DMS 273 (cell line): Measurements from ENCODE around the gene NETO2.
"Not testable (repeated sequence)": the region's sequence is repeated elsewhere in the genome, so short reads cannot be mapped to it uniquely, and the experiment has no call there.

Source experiments
- DNase-seq: peaks from one replicate; lab custom pipeline; 2025; ENCODE audit not compliant: unreplicated experiment; lab: John Stamatoyannopoulos, UW

Gene NETO2

DNA sequence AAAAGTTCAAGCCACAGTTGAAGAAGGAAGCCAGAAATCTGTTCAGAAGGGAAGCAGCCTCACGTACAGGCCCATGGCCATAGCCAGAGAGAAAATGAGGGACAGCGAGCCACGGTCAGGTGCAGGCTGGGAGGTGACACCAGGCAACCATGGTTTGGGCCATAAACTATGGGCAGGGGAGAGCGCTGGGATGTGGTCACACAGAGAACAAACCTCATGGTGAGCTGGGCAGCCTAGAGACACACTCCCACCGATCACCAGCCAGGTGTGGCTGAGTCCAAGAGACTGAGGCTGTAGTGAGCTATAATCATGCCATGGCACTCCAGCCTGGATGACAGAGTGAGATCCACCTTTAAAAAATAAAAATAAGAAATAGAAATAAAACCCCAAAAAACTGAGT, 76.5 kb downstream of the NETO2 start:
- no peak for DNase-seq

DNA sequence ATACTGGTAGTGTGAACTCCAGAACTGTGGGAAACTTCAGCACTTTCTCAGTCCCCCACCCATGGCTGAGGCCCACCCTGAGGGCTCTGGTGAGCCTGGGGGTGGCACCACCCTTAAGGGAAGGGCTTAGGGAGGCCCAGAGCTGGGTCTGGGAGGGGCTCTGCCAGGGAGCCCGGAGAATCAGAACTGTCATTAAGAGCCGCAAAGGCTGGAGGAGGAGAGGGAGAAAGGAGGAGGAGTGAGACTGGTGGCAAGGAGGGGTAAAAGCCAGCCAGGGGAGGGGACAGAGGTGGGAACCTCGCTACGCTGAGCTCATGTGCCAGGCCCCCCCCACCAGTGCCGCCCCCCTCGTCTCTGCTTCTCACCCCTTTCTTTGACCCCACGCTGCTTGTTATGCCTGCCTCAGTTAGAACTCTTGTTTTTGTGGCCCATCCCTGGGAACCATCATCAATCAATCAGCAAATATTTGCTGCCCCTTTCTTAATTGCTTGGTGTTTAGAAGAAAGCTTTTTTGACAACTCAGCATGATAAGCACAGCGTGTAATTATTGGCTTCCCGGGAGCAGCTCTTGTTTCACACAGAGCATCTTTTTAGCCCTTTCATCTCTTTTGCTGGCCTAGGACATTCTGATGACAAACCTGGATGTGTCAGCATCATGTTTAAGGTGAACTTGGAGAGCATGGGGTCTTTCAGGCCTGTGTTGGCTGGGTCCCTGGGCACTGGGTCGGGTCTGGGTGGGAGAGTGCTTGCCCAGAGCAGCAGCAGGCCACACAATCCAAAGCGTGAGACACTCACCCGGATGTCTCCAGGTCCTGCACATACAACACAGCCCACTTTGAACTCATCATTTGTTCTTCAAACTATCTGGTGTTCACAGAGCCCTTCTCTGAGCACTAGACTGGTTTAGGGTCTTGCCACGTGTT, 77.7 kb downstream of the NETO2 start:
- DNase-seq, result no peak

DNA sequence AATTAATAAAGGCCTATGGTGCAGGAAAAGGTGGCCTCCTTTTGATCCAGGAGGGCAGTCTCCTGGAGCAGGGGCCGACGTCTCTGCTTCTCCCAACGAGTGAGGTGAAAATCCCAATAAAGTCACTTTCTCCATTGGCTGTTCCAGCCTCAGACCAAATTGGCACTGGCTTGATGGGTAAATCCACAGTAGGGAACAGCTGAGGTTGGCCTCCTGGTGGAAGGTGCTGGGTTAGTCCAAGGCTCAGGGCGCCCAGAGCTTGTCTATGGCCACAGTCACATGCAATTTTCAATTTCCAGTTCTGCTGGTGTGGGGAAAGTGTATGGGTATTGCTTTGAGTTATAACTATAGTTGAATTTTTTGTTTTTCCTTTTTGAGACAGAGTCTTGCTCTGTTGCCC, 79.0 kb downstream of the NETO2 start:
- DNase-seq, result no peak

DNA sequence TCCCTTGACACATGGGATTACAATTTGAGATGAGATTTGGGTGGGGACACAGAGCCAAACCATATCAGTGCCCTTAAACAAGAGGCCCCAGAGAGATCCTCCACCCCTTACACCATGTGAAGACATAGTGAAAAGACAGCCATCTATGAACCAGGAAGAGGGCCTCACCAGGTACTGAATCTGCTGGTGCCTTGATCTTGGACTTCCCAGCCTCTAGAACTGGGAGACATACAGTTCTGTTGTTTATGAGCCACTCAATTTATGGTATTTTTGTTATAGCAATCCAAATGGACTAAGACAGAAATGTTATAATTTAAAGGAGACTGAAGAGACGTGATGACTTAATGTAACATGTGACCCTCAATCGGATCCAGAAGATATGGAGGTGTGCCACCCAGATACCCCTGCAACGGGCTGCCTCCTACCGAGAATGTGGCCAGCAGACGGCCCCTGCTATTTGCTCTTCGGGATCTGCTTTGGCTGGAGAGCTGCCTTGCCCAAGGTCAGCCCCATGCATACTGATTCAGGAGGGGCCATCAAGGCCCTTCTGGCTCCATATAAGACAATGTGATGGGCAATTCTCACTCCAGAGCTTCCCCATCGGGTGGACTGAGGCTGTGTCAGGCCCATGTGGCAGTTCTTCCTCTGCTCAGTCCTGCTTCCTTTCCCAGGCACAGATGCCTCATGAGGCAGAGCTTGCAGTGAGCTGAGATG, 80.6 kb downstream of the NETO2 start:
- no peak for DNase-seq

DNA sequence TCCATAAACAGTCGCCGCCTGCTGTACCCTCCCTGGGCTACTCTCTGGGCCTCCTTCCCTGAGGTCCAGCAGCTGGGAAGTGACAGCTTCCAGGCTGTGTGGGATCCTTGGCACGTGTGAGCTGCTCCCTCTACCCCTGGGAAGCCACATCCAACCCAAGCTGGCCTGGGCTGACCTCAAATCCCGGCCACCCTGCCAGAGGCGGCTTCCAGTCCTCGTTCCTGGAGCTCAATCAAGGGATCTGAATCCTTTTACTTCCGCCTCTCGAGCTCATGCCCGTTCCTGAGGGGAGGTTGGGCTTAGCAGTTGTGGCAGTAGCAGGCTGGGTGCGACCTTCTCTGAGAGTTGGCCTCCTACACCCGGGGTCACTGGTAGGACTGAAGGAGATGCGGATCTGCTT, 82.5 kb downstream of the NETO2 start:
- no peak for DNase-seq

DNA sequence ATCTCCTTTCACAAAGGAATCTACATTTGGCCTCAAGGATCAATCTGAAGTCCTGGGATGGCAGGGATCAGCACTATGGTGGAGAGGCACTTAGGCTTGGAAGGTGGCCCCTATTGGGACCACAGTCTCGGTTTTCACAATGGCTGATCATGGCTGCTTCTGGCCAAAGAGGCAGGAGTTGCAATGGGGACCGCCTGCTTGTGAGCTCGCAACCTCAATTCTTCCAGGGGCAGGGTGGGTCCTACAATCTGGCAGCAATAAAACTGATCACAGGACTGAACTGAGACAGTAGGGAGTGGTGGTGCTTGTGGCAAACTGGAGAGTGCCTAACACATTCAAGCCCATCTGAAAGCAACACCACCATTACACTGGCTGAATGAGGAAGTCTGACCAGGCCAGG, 83.1 kb downstream of the NETO2 start:
- no peak for DNase-seq

DNA sequence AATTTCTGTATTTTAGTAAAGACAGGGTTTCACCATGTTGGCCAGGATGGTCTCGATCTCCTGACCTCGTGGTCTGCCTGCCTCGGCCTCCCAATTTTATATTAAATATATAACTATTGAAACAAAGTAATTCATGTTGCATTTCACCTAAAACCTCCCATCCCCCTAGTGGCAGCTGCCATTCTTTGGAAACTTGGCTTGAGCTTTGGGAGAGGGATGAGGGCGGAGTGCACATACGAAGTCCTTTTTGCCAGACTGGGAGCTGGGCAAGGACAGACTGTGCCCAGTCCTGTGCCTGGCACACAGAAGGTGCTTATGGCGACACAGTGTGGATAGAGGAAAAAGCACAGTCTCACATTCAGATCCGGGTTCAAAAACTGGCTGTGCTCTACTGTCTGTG, 83.8 kb downstream of the NETO2 start:
- no peak for DNase-seq

DNA sequence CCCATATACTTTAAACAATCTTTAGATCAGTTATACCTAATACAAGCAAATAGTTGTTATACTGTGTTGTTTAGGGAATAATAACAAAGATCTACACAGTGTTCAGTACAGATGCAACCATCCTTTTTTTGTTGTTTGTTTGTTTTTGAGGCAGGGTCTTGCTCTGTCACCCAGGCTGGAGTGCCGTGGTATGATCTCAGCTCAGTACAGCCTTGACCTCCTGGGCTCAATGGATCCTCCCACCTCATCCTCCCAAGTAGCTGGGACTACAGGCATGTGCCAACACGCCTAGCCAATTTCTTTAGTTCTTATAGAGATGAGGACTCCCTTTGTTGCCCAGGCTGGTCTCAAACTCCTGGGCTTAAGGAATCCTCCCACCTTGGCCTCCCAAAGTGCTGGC, 84.6 kb downstream of the NETO2 start:
- not testable (repeated sequence) for DNase-seq

DNA sequence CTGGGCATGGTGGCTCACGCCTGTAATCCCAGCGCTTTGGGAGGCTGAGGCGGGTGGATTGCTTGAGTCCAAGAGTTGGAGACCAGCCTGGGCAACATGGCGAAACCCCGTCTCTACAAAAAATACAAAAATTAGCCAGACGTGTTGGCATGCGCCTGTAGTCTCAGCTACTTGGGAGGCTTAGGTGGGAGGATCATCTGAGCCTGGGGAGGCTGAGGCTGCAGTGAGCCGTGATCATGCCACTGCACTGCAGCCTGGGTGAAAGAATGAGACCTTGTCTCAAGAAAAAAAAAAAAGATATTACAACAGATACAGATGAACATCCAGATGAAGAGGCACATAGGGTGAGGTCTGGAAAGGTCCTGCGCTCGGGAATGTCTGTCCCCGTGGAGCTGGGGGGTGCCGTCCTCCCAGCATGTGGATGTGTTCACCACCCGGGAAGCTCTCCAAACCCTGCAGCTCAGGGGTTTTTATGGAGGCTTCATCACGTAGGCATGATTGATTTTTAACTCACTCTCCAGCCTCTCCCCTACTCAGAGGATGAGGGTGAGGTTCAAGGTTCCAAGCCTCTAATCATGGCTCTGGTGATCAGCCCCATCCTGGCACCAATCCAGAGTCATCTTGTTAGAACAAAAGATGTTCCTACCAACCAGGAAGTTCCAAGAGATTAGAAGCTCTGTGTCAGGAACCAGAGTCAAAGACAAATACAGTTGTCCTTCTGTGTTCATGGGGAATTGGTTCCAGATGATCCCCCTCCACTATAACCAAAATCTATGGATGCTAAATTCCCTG, 85.3 kb downstream of the NETO2 start:
- DNase-seq, result no peak

DNA sequence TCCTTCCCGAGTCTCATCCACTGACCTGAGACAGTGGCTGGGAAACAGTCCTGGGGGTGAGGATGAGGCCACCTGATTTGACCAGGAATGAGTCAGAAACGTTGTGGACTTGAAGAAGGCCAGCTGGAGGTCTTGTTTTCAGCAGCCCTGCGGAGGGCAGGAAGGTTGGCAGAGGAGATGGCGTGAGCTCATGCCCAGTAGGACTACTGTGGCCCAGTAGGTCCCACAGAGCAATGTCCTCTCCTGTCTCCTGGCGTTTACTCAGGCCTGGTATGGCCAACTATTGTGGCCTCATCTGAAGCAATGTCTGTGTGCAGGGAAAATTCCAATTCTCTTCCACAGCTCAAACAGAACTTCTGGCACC, 86.1 kb downstream of the NETO2 start:
- DNase-seq, result no peak

DNA sequence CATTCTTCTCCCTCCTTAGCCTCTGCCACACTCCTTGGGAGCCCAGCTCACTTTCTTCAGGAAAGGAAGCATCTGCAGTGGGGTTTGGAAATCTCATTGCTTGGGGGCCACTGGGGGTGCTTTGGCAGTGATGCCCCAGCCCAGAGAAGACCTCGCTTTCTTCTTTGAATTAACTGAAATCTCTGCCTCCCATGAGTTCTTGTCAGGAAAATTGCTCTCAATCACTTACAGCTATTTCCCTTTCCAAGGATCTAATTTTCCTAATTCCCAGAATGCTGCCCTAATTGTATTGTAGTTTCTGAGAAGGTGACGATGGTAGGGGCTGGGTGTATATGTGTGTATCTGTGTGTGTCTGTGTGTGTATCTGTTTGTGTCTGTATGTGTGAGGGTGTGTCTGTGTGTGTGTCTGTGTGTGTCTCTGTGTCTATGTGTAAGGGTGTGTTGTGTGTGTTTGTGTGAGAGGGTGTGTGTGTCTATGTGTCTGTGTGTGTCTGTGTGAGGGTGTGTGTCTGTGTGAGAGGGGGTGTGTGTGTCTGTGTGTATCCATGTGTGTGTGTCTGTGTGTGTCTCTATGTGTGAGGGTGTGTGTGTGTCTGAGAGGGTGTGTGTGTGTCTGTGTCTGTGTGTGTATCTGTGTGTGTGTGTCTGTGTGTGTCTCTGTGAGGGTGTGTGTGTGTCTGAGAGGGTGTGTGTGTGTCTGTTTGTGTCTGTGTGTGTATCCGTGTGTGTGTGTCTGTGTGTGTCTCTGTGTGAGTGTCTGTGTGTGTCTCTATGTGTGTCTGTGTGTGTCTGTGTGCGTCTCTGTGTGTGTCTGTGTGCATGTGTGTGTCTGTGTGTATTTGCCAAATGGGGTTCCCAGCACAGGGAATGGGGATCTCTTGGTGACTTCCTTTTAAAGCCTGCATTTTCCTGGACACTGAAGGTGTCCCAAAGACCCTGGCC, 86.8 kb downstream of the NETO2 start:
- no peak for DNase-seq

DNA sequence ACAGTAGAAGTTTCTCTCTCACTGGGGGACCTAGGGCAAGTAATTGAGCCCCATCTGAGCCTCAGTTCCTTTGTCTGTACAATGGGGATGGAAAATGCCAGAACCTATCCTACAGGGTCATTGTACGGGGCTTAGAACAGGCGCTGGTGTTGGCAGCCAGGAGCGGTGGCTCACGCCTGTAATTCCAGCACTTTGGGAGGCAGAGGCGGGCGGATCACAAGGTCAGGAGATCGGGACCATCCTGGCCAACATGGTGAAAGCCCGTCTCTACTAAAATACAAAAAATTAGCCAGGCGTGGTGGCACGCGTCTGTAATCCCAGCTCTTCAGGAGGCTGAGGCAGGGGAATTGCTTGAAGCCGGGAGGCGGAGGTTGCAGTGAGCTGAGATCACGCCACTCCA, 87.7 kb downstream of the NETO2 start:
- not testable (repeated sequence) for DNase-seq

DNA sequence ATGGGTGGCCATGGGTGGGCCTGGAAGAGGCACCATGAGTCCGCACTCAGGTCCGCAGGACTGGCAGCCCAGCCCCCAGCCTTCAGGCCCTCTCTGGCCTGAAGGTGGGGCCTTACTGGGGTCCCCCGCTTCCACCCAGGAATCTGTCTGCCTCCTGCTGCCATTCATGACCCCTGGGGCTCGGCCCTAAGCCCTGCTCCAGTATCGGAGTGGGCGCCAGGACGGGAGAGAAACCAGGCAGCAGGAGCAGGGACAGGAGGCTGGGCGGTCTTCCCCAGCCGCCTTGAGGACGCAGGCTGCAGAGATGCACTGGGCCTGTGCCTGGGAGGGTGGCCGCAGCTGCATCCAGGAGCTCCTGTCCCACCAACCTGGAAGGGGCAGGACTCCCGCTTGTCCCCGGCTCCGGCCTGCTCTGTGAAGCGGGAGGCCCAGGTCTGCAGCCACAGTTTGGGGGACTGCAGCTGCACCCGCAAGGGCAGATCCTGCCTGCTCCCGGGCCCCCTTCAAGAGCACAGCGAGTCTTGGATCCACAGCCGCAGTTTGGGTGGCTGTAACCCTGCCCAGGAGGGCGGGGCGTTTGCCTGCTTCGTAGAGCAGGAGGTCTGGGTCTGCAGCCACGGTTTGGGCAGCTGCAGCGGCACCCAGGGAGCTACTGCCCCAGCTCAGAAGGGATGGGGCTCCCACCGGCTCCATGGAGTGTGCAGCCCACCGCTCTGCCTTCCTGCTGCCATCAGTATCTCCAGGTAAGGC, 88.4 kb downstream of the NETO2 start:
- DNase-seq, result no peak

DNA sequence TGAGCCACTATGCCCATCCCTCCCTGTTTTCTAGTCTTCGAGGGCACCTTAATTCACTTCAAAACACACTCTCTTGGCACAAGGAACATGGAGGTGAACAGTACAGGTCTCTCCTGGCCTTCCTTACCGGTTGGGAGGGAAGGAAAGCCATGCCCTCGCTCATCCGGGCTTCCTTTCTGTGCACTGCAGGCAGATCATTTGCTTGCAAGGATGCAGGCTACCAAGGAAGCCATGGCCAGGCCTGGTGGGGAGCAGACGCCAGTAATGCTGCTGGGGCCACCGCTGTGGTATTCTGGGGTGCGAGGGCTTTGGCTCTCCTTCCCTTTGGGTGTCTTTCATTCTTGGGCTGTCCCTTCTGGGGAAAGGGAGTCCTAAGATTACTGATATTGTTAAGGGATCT, 89.4 kb downstream of the NETO2 start:
- no peak for DNase-seq

DNA sequence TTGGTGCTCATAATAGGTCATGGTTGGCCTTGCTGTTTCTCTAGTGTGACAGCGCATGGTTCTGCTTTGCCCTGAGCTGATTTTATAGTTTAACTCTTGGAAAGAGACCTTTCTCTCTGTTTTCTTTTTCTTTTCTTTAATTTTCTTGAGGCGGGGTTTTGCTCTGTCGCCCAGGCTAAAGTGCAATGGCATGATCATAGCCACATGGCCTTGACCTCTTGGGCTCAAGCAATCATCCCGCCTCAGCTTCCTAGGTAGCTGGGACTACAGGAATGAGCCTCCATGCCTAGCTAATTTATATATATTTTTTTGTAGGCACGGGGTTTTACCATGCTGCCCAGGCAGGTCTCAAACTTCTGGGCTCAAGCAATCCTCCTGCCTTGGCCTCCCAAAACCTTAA, 89.8 kb downstream of the NETO2 start:
- no peak for DNase-seq

DNA sequence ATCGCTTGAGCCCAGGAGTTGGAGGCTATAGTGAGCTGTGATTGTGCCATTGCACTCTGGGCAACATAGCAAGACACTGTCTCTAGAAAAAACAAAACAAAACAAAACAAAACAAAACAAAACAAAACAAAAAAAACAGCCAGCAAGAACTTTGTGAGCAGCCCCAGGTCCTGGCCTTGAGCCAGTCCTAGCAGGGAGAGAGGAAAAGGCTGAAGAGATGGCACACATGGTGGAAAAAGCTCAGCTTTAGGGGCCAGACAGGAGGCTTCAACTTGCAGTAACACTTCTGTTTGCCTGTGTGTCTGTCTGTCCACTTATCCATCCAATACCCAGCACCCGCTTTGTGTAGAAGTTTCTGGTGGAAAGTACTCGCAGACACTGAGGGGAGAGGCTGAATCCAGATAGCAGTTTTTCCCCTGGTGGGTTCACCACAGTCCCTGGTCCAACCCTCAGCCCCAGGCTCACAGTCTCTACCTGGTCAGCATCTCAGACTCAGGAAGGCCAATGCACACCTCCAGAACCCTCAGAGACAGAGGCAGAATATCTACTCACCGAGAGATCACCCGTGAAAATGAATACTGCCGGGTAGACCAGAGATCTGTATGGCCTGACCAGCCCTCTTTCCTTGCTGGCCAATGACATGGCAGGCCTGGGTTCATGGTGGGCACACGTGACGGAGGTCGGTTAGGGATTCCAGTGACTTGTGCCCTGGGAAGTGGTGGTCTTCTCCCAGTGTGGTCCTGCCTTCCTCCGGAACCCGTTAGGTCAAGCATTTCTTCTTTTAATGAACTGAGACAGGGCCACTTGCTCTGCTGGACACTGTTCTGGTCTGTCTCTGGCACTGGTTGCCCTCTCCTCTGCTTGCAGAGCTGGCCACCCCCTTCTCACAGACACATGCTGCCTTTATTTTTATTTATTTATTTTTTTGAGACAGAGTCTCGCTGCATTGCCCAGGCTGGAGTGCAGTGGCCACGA, 90.8 kb downstream of the NETO2 start:
- DNase-seq, result no peak

DNA sequence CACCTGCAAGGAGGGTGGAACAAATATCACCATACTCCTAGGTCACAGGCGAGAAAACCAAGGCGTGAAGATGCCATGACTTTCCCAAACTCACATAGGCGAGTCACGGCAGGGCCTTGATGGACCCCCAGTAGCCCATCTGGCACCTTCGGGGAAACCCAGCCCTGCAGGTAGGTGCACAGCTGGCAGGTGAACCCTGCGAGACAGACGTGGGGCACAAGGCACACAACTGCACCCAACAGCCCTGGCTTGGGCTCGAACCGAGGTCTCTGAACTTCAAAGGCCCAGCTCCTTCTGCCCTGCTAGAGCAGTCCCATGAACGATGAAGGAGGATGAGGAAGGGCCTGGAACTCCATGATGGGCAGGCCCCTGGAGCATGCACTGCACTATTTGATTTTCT, 92.7 kb downstream of the NETO2 start:
- DNase-seq, result no peak

DNA sequence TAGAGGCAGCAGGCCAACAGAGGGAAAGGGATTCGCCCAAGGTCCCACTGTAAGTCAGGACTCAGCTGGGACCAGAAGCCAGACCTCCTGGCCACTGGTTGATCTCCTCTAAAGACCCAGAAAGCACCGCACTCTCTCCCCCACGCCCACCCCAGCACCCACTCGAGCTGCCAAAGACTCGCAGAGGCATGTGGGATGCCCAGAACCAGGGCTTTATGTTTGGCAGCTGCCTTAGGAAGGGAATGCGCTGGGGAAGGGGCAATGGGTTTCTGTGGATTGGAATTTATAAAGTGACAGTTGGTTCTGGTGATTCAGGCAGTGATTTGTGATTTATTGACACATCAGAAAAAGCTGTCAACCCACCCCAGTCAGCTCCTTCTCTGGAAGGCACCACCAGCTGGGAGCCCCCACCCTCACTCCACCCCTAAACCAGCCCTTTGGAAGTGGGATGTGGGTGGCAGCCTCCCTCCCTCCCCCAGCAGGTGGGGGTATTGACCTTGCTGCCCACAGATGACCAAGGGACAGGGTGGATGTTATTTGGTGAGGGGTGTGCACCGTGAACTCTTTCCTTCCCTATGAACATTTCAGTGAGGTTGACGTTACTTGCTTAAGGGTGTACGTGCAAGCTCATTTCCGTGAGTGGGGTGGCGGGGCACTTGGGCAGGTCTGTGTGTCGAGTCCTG, 93.7 kb downstream of the NETO2 start:
- no peak for DNase-seq
